Measurements from ENCODE around the gene RAB40A. TPM values are rescaled to one million over a fixed set of nuclear protein-coding genes. Genes with fewer than 3 reads are reported as not detected.

Gene RAB40A, protein sequence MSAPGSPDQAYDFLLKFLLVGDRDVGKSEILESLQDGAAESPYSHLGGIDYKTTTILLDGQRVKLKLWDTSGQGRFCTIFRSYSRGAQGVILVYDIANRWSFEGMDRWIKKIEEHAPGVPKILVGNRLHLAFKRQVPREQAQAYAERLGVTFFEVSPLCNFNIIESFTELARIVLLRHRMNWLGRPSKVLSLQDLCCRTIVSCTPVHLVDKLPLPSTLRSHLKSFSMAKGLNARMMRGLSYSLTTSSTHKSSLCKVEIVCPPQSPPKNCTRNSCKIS
- not detected for total RNA-seq (2021; ENCODE audit: unreplicated experiment)
- polyA plus RNA-seq (2012), result 0.55 and 1.0 TPM in 2 replicates
- Bru-seq, nascent RNA, result percentile 14 among the genes with signal in this experiment
- BruChase-seq, experiment 1, labeled RNA remaining after a 6-hour chase, result percentile 15 among the genes with signal in this experiment
- percentile 20 among the genes with signal in this experiment for BruChase-seq, experiment 2, labeled RNA remaining after a 2-hour chase
- long read RNA-seq, result 0 reads

DNA sequence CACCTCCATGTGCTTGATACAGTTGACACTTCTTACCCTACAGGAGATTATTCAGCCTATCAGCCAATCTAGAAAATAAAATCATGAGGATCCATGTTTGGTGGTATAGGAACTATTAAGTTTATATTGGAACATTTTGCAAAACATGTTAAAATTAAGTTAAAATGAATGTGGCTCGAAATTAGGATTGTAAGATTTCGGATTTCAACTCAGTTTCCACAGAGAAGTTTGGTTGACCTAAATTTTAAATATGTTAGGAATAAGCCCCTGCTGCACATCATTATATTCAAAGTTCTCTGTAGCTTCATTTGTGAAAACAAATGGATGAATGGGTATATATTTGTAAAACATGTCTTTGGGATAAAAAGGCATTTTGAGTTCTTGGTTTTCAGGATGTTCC lies at the start of gene RAB40A:
Gene RAB40A, minus strand, starts transcription at position 101 of the 400 bp plus-strand sequence. CDS start 18,733 bp downstream, outside the sequence.
- H3K9ac ChIP-seq (ENCODE audit: low read length), result no peak within 1 kb of the TSS
- ChIA-PET POLR2A (no interaction called here), RAD21 (ENCODE audit: low non-redundant PET in 1 of 2, low total read pairs in 2 of 2, uncharacterized antibody in 2 of 2, unreplicated experiment in 2 of 2) (no interaction called here), CTCF (no interaction called here)
- BruUV-seq (replicated peaks), result no TSS peak
- intact Hi-C loops (cut with micrococcal nuclease), result no loop called here
- H2AFZ ChIP-seq (ENCODE audit: low read depth, low read length, poor library complexity, severe bottlenecking), result no peak within 1 kb of the TSS
- TF ChIP-seq EZH2phosphoT487 (IDR thresholded peaks at IDR 0.05; ENCODE audit: borderline replicate concordance) (no peak), SP1 (IDR thresholded peaks at IDR 0.05; ENCODE audit: low read depth) (no peak), FOSL1 (IDR thresholded peaks at IDR 0.05; ENCODE audit: low read depth) (no peak), RAD21 (IDR thresholded peaks at IDR 0.05; ENCODE audit: low read depth) (no peak), SIN3A (IDR thresholded peaks at IDR 0.05; ENCODE audit: low read depth) (no peak)
- H4K20me1 ChIP-seq (ENCODE audit: insufficient read depth), result no peaks in the 10 kb centered on the region
- no peaks in the 10 kb centered on the region for H3K27me3 ChIP-seq (ENCODE audit: insufficient read depth, low read length)
- DNase-seq (ENCODE audit: low read depth, low spot score) (no peak), ATAC-seq (no peak)
- H3K9me2 ChIP-seq (ENCODE audit: insufficient read depth), result no peaks in the 10 kb centered on the region
- H3K4me1 ChIP-seq (ENCODE audit: control insufficient read depth in 1 of 2, insufficient read depth in 2 of 2, low read length in 2 of 2), result no peaks in the 10 kb centered on the region
- H3K79me2 ChIP-seq (ENCODE audit: insufficient read depth, low read length), result no peaks in the 10 kb centered on the region
- no peak within 1 kb of the TSS for H3K27ac ChIP-seq (ENCODE audit: low read depth, low read length)
- H3K4me3 ChIP-seq (replicated peaks in 1 of 2; ENCODE audit: low read depth in 1 of 2, low read length in 2 of 2), result no peak within 1 kb of the TSS
- H3K9me3 ChIP-seq (ENCODE audit: control insufficient read depth in 1 of 2, insufficient read depth in 1 of 2, low read depth in 1 of 2, low read length in 2 of 2), result no peaks in the 10 kb centered on the region
- H3K4me2 ChIP-seq (ENCODE audit: low read length), result no peak within 1 kb of the TSS
- H3K36me3 ChIP-seq (ENCODE audit: control insufficient read depth in 1 of 2, insufficient read depth in 2 of 2, low read length in 2 of 2), result no peaks in the 10 kb centered on the region

DNA sequence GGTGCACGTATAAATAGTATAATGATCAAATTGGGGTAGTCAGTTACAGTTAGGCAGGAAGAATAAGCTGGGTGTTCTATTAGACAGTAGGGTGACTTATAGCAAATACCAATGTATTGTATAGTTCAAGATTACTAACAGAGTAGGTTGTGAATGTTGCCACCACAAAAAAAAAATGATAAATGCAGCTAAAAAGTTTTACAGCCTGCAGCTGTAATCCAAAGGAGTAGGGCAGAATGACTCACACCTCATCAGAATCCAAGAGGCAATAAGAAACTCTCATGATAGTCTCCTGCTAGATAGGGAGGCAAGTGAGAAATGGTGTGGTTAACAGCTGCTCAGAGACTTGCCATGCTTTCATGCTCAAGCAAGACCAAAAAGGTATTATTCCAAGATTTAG lies 46.5 kb upstream of the RAB40A start:
- no peaks in the 10 kb centered on the region for H4K20me1 ChIP-seq (ENCODE audit: insufficient read depth)
- H3K4me2 ChIP-seq (ENCODE audit: low read length), result no peak overlapping the region
- ChIA-PET CTCF (no interaction called here), RAD21 (ENCODE audit: low non-redundant PET in 1 of 2, low total read pairs in 2 of 2, uncharacterized antibody in 2 of 2, unreplicated experiment in 2 of 2) (no interaction called here), POLR2A (no interaction called here)
- H3K36me3 ChIP-seq (ENCODE audit: control insufficient read depth in 1 of 2, insufficient read depth in 2 of 2, low read length in 2 of 2), result no peaks in the 10 kb centered on the region
- H3K4me3 ChIP-seq (replicated peaks in 1 of 2; ENCODE audit: low read depth in 1 of 2, low read length in 2 of 2), result no peak overlapping the region
- H3K9ac ChIP-seq (ENCODE audit: low read length), result no peak overlapping the region
- no peaks in the 10 kb centered on the region for H3K79me2 ChIP-seq (ENCODE audit: insufficient read depth, low read length)
- no peak overlapping the region for H3K27ac ChIP-seq (ENCODE audit: low read depth, low read length)
- no peaks in the 10 kb centered on the region for H3K27me3 ChIP-seq (ENCODE audit: insufficient read depth, low read length)
- H3K9me2 ChIP-seq (ENCODE audit: insufficient read depth), result no peaks in the 10 kb centered on the region
- no peaks in the 10 kb centered on the region for H3K9me3 ChIP-seq (ENCODE audit: control insufficient read depth in 1 of 2, insufficient read depth in 1 of 2, low read depth in 1 of 2, low read length in 2 of 2)
- DNase-seq (ENCODE audit: low read depth, low spot score), result no peak
- BruUV-seq (replicated peaks), result no TSS peak
- H2AFZ ChIP-seq (ENCODE audit: low read depth, low read length, poor library complexity, severe bottlenecking), result no peak overlapping the region
- no peak for TF ChIP-seq POLR2AphosphoS5 (IDR thresholded peaks at IDR 0.05; ENCODE audit: low read depth, low read length)
- no peak for TF ChIP-seq RAD21 (IDR thresholded peaks at IDR 0.05; ENCODE audit: low read depth)
- no peak for TF ChIP-seq ZFX (IDR thresholded peaks at IDR 0.05)
- TF ChIP-seq, protein P1, sequence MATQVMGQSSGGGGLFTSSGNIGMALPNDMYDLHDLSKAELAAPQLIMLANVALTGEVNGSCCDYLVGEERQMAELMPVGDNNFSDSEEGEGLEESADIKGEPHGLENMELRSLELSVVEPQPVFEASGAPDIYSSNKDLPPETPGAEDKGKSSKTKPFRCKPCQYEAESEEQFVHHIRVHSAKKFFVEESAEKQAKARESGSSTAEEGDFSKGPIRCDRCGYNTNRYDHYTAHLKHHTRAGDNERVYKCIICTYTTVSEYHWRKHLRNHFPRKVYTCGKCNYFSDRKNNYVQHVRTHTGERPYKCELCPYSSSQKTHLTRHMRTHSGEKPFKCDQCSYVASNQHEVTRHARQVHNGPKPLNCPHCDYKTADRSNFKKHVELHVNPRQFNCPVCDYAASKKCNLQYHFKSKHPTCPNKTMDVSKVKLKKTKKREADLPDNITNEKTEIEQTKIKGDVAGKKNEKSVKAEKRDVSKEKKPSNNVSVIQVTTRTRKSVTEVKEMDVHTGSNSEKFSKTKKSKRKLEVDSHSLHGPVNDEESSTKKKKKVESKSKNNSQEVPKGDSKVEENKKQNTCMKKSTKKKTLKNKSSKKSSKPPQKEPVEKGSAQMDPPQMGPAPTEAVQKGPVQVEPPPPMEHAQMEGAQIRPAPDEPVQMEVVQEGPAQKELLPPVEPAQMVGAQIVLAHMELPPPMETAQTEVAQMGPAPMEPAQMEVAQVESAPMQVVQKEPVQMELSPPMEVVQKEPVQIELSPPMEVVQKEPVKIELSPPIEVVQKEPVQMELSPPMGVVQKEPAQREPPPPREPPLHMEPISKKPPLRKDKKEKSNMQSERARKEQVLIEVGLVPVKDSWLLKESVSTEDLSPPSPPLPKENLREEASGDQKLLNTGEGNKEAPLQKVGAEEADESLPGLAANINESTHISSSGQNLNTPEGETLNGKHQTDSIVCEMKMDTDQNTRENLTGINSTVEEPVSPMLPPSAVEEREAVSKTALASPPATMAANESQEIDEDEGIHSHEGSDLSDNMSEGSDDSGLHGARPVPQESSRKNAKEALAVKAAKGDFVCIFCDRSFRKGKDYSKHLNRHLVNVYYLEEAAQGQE (IDR thresholded peaks at IDR 0.05; ENCODE audit: low read depth), result no peak
- no peak for TF ChIP-seq EZH2 (IDR thresholded peaks at IDR 0.05)
- TF ChIP-seq FOSL1 (IDR thresholded peaks at IDR 0.05; ENCODE audit: low read depth), result no peak
- TF ChIP-seq, protein P2, sequence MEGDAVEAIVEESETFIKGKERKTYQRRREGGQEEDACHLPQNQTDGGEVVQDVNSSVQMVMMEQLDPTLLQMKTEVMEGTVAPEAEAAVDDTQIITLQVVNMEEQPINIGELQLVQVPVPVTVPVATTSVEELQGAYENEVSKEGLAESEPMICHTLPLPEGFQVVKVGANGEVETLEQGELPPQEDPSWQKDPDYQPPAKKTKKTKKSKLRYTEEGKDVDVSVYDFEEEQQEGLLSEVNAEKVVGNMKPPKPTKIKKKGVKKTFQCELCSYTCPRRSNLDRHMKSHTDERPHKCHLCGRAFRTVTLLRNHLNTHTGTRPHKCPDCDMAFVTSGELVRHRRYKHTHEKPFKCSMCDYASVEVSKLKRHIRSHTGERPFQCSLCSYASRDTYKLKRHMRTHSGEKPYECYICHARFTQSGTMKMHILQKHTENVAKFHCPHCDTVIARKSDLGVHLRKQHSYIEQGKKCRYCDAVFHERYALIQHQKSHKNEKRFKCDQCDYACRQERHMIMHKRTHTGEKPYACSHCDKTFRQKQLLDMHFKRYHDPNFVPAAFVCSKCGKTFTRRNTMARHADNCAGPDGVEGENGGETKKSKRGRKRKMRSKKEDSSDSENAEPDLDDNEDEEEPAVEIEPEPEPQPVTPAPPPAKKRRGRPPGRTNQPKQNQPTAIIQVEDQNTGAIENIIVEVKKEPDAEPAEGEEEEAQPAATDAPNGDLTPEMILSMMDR (IDR thresholded peaks at IDR 0.05 in 2 of 3, conservative IDR thresholded peaks at IDR 0.05 in 1 of 3; ENCODE audit: borderline replicate concordance in 1 of 3, insufficient read depth in 1 of 3, low read depth in 2 of 3, low read length in 2 of 3), result no peak
- TF ChIP-seq EGR1 (IDR thresholded peaks at IDR 0.05; ENCODE audit: low read depth), result no peak
- TF ChIP-seq ZNF274 (IDR thresholded peaks at IDR 0.05; ENCODE audit: low read depth, low read length), result no peak
- ATAC-seq, result no peak
- intact Hi-C loops (cut with micrococcal nuclease), result no loop called here
- H3K4me1 ChIP-seq (ENCODE audit: control insufficient read depth in 1 of 2, insufficient read depth in 2 of 2, low read length in 2 of 2), result peaks cover 0 to 10% of the 10 kb centered on the region in 2 experiments; a peak in 2 of 4 replicates
